Measurements from ENCODE around the gene FOXK1.
"Not testable (repeated sequence)": the region's sequence is repeated elsewhere in the genome, so short reads cannot be mapped to it uniquely, and the experiment has no call there.

FOXK1 gene

DNA sequence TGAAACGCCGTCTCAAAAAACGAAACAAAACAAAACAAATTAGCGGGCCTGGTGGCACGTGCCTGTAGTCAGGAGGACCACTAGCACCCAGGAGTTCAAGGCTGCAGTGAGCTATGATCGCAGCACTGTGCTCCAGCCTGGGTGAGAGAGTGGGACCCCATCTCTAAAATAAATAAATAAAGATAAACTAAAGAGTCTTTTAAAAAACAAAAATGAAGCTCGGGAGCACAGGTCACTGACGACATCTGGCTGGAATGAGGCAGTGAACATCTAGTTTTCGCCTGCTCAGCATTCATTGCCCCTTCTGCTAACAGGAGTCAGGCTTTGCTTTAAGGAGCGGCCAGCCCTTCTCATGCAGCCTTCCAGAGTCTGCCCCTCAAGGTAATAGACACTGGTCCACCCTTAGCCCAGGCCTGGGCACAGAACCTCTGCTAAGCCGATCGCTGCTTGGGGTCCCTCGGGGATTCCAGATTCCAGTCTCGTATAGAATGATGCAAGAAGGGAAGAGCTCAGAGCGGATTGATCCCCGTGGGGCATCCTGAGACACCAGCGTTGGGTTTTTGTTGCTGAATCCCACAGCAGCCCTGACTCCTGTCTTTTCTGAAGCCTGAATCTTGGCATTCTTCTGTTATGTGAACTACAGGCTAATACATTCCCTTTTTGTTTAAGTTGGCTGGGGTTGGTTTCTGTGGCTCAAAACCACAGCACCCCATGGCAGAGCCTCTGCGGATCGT, 14.2 kb upstream of the FOXK1 start:
- DNase-seq, result no peak

DNA sequence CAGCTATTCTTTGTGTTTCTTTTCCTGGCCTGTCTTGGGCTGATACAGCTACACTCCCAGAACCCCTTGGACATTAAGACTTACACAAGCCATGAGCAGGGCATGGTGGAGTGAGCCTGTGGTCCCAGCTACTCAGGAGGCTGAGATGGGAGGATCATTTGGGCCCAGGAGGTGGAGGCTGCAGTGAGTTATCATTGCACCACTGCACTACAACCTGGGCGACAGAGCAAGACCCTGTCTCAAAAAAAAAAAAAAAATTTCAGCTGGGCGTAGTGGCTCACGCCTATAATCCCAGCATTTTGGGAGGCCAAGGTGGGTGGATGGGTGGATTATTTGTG, 13.6 kb upstream of the FOXK1 start:
- no peak for DNase-seq

DNA sequence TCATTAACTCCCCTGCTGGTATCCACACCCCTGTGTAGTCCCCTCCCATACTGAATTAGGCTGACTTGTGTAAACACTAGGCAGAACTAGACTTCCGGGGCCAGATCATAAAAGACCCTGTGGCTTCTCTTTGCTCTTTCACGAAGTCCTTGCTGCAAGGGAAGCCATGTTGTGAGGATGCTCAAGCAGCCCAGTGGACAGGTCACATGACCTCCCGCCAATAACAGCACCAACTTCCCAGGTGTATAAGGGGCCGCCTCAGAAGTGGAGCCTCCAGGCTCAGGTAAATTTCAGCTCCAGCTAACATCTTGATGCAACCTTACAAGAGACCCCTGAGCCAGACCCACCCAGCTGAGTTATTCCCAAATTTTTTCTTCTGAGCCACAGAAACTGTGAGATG, 11.3 kb upstream of the FOXK1 start:
- no peak for DNase-seq

DNA sequence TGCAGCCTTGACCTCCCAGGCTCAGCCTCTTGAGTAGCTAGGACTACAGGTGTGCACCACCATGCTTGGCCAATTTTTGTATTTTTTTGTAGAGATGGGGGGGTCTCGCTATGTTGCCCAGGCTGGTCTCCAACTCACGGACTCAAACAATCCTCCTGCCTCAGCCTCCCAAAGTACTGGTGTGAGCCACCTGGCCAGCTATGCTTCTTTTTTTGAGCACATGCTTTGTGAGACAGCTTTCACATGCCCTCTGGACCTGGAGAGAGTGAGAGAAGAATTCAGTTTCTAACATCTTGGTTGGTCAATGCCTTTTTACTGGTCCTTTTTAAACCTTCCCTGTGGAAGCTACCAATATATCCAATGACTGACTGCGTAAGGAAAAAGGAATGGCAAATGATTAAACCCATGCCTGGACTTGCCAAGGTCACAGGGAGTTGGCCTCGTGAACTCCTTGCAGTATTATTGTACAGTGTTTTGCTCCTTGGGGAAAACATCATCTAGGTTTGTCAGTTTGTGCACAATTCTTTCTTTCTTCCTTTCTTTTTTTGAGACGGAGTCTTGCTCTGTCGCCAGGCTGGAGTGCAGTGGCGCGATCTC, 6.2 kb upstream of the FOXK1 start:
- no peak for DNase-seq

DNA sequence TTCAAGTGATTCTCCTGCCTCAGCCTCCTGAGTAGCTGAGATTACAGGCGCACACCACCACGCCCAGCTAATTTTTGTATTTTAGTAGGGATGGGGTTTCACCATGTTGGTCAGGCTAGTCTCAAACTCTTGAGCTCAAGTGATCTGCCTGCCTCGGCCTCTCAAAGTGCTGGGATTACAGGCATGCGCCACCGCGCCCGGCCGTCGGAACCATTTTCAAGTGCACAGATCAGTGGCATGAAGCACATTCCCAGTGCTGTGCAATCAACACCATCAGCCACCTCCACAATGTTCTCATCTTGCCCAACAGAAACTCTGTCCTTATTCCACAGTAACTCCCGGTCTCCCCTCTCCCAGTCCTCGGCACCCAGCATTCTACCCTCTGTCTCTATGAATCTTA, 4.6 kb upstream of the FOXK1 start:
- DNase-seq, result not testable (repeated sequence)

DNA sequence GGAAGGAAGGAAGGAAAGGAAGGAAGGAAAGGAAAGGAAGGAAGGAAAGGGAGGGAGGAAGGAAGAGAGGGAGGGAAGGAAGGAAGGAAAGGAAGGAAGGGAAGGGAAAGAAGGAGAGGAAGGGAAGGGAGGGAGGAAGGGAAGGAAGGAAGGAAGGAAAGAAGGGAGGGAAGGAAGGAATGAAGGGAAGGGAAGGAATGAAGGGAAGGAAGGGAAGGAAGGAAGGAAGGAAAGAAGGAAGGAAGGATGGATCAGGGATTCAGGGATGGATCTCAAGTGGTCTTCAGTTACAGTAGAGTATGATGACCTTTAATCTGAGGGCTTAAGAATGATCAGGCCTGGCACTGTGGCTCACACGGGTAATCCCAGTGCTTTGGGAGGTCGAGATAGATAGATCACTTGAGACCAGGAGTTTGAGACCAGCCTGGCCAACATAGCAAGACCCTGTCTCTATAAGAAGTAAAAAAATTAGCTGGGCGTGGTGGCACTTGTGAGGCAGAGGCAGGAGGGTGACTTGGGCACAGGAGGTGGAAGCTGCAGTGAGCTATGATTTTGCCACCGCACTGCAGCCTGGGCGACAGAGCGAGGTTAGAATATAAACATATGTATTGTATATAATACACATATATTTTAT, 760 bp upstream of the FOXK1 start:
- no peak for DNase-seq

DNA sequence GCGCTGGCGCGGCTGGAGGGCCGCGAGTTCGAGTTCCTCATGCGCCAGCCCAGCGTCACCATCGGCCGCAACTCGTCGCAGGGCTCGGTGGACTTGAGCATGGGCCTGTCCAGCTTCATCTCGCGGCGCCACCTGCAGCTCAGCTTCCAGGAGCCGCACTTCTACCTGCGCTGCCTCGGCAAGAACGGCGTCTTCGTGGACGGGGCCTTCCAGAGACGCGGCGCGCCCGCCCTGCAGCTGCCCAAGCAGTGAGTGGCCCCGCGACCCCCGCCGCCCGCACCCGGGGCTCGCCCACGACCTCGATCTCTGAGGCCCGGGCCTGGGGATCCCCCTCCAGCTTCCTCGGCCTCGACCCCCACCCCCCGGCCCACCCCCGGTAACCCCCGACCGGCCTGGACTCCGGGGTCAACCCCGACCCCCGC, 537 bp downstream of the FOXK1 start:
- no peak for DNase-seq

DNA sequence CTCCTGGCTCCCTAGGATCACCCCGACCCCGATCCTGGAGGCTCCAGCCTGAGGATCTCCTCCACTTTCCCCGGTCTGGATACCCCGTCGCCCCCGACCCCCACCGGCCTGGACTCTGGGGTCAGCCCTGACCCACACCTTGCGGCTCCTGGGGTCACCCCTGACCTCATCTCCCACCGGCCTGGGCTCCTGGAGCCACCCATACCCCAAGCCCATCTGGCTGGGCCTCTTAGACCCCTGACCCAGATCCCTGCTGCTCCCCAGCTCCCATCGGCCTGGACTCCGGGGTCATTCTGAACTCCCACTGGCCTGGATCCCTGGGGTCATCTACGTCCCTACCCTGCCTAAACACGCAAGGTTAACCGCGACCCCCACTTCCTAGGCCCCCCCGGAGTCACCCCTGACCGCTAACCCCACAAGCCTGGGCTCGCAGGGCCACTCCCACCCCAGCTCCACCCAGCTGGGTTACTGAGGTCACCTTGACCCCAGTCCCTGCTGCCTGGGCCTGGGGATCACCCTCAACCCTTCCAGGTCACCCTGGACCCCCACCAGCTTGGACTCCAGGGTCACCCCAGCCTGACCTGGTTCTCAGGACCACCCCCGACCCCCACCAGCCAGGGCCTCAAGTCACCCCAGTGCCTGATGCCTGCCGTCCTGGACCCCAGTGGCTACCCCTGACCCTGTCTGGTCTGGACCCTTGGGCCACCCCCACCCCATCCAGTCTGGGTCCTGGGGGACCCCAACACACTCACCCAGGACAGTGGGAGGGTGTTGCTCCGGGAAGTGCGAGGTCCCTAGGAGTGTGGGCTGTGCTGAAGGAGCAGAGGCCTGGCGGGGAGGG, 1.2 kb downstream of the FOXK1 start:
- DNase-seq, result no peak

DNA sequence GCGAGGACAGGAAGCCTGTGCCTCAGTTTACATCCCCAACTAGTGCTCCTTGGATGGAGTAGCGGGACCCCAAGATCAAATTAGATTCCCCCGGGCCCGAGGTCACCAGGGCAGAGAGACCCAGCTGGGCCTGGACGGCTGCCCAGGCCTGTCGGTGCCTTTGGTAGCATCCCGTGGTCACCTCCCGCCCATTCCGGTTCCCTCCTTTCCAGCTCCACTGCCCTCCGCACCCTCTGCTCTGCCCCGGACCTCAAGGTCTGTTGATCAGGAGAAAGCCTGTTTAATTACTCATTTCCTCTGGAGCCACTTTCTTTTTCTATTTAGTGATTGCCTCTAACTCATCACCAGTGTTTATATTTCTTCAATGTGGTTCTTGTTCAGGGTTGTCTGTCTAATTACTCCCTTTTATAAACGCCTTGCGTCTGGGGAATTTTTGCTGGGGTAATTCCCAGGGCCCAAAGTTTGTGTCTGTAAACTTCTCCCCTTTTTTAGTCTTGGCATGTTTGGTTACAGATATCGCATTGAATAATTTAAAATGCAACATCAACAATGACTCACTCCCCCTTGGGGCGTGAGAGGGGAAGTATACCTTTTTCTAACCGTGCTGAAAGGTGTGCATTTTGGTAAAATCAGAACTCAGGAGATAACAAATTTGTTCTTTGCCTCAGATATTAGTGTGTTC, 1.9 kb downstream of the FOXK1 start:
- DNase-seq, result no peak

DNA sequence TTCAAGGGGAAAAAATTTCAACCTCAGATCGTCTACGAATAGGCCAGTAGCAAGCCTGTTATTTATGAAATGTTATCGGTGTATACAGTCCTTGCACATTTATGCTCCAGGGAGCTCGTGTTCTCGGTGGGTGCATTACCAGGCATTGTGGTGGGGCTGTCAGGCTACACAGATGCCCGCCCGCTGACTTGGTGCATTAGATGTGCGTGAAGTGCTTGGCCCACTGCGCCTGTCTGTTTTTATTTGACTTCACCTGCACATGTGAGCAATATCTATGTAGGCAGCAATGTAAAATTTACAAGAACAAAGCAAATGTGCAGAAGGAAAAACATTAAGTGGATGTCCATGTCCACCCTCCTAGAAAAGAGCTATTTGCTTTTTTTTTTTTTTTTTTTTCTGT, 2.8 kb downstream of the FOXK1 start:
- no peak for DNase-seq

DNA sequence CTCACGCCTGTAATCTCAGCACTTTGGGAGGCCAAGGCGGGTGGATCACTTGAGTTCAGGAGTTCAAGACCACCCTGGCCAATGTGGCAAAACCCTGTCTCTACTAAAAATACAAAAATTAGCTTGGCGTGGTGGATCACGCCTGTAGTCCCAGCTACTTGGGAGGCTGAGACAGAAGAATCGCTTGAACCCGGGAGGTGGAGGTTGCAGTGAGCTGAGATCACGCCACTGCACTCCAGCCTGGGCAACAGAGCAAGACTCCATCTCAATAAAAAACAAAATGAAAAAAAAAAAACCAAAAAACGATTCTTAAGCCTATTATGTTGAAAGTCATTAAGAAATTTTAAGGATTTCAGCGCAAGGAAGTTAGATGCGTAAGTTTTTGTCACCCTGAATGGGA, 3.6 kb downstream of the FOXK1 start:
- DNase-seq, result not testable (repeated sequence)

DNA sequence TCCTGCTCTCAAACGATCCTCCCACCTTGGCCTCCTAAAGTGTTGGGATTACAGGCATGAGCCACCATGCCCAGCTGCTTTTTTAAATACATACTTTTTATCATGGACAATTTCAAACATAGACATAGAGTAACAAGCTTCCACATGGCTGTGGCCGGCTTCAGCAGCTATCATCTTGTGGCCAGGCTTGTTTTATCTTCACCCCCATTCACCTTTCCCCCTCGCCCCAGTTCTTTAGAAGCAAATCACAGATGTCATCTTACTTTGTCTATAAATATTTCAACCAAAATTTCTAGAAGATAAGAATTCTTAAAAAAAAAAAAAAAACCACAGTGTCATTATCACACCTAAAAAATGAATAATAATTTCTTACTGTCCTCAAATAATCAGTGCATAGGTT, 5.9 kb downstream of the FOXK1 start:
- no peak for DNase-seq

DNA sequence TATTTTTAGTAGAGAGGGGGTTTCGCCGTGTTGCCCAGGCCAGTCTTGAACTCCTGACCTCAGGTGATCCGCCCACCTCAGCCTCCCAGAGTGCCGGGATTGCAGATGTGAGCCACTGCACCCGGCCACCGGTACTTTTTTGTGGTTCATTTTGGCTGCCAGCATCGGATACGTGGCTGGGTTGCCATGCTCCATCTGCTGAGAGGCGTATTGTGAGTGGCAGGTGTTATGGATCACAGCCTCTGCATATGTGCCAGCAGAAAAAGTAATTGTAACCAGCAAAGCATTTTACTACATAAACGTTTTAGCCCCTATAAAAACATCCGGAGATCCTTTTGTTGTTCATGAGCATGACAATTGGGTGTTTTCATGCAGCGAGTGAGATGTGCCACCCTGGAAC, 7.1 kb downstream of the FOXK1 start:
- no peak for DNase-seq

DNA sequence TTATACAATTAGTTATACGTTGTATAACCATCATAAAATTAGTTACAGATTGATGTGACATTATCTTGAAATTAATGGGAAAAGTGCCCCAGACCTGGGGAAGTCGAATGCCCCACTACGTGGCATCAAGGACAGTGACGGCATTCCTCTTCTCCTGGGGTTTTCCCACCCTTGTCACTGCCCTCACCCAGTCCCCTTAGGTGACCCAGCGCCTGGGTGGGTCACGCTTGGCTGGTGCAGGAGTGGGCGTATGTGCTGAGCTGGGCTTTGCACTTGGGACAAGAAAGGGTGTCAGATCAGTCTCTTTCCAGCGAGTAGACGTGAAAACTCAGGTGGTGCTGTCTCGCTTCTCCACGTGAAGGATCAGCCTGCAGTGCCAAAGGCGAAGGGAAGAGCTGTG, 7.6 kb downstream of the FOXK1 start:
- DNase-seq, result no peak

DNA sequence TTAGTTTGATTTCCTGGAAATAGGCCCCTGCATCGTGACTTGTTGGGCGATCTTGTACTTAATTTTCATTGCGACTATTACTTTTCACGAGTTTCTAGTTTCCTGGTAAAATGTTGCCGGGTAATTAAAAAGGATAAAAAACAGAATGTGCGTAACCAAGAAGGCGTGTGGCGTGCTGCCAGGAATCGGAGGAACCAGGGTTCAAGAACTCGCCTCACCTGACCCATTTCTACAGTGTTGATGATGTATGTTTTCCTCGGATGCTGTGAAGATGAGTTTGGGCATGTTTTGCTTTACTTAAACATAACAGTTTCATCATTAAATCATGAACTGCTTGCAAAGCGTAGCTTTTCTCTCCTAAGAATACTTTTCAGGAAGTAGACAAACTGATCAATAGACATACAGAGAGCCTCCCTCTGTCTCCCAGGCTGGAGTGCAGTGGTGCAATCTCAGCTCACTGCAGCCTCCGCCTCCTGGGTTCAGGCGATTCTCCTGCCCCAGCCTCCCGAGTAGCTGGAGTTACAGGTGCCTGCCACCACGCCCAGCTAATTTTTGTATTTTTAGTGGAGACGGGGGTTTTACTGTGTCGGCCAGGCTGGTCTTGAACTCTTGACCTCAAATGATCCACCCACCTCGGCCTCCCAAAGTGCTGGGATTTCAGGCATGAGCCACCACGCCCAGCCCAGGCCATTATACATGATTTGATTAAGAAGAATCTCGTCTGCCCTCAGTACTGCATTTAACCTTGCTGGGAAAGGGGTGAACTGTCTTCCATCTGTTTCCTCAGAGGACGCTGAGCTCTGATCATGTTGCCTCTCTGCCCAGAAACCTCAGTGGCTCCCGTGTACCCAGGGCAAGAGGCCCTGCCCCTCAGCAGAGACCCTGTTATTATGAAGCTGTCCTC, 9.1 kb downstream of the FOXK1 start:
- no peak for DNase-seq

DNA sequence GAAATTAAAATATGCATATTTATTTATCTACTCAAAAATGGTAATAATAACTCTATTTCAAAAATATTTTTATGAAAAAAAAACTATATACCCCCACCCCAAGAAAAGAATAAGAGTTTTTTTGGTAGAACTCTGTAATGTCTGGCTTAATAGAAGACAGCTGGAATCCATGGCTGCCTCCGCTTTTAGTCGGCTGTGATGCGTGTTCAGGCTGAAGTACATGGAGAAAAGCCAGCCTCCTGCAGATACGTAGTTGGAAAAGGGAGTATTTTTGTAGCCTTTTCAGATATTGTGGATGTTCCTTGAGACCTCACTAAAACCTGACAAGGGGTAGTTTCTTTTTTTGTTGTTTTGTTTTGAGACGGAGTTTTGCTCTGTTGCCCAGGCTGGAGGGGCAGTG, 10.0 kb downstream of the FOXK1 start:
- DNase-seq, result no peak

DNA sequence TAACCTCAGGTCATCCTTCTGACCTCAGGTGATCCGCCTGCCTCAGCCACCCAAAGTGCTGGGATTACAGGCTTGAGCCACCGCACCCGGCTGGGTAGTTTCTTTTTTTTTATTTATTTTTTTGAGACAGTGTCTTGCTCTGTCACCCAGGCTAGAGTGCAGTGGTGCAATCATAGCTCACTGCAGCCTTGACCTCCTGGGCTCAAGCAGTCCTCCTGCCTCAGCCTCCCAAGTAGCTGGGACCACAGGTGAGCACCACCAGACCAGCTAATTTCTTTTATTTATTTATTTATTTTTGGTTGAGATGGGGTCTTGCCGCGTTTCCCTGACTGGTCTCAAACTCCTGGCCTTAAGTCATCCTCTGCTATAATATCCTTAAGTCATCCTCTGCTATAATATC, 10.5 kb downstream of the FOXK1 start:
- not testable (repeated sequence) for DNase-seq

DNA sequence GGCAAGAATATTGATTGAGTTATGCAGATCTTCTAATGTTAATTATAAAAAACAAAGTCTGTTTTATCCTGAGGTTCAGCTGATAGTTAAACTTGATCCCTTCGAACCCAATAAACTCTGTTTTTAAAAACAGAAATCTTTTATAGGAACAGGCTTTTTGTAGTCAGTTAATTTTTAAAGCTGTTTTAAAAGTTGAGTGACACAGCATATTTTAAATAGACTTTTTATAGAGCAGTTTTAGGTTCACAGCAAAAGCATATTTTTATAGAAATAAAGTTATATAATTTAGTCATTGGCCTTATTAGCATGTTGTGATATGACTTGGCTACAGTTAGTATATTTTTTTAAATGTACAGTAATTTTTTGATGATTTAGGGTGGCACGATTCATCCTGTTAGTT, 11.1 kb downstream of the FOXK1 start:
- no peak for DNase-seq

DNA sequence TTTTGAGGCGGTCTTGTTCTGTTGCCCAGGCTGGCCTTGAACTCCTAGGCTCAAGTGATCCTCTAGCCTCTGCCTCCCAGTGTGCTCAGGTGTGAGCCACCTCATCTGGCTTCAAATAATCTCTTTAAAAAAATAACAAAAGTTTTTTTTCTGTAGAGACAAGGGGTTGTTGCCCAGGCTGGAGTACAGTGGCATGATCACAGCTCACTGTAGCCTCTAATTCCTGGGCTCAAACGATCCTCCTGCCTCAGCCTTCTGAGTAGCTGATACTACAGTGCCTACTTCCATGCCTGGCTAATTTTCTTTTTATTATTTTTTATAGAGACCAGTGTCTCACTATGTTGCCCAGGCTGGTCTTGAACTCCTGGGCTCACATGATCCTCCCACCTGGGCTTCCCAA, 11.7 kb downstream of the FOXK1 start:
- DNase-seq, result no peak

DNA sequence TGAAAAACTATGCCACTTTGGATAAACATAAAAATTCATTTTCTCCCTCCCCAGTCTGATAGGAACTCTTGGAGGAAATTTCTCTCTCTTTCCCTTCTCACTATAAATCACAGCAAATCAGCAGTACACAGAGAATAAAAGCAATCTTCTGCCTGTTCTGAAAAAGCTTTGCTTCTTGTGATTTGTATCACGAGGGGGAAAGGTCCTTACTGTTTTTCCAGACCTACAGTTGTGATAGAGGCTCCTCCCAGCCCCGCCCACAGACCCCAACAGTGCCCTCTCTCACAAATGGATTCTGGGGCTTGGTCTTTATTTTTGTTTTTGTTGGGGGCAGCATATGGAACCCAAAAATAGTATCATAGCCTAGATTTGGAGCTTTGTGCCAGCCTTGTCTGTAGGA, 12.2 kb downstream of the FOXK1 start:
- no peak for DNase-seq

DNA sequence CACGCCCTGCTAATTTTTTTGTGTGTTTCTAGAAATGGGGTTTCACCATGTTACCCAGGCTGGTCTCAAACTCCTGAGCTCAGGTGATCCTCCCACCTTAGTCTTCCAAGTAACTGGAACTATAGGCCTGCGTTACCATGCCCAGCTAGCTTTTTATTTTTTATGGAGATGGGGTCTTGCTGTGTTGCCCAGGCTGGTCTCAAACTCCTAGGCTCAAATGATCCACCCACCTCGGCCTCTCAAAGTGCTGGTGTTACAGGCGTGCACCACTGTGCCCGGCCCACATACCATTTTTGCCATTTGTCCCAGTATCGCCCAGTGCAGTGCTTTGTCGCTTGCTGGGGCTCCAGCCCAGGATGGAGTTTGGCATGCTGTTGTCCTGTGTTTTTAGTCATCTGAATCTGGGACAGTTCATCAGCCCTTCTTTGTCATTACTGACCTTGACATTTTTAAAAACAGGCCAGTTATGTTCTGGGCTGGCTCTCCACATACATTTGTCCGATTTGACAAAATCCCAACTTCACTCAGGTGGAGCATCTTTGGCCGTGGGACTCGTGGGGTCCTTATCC, 16.7 kb downstream of the FOXK1 start:
- DNase-seq, result no peak

DNA sequence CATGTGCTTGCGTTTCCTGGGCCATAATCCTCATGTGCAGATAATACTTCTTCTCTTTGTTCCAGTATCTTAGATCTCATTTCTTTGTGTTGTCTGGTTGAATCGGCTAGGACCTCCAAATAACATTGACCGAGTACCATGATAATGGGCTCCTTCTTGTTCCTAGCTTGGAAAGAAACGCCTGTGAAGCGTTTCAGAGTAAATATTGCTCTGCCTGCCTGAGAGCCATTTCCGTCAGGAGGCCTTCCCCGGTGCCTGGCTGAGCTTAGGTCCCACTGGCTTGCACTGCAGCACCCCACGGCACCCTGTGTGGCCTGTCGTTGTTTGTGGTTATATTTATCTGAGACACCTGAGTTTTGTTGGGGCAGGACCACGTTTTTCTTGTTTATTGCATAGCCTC, 17.7 kb downstream of the FOXK1 start:
- no peak for DNase-seq
